Glutamatergic neuron (in vitro differentiated cells): ENCODE data around the gene OS9. TPM values are rescaled to one million over a fixed set of nuclear protein-coding genes. Genes with fewer than 3 reads are reported as not detected.
A peak's percentile ranks its signal among the peaks of the same experiment; 100 is the strongest.

Experiments
- DNase-seq: peaks from one replicate; pipeline ENCODE4 v3.0.0; 2022
- H3K27ac Mint-ChIP-seq: one replicate; pipeline ENCODE4 v1.8.0; 2020; ENCODE audit warnings: mild to moderate bottlenecking, mixed read lengths, inconsistent platforms; ENCODE audit not compliant: unreplicated experiment
- H3K27me3 Mint-ChIP-seq: one replicate; pipeline ENCODE4 v1.8.0; 2020; ENCODE audit warnings: mild to moderate bottlenecking, moderate library complexity, mixed read lengths, inconsistent platforms; ENCODE audit not compliant: unreplicated experiment
- H3K36me3 Mint-ChIP-seq: one replicate; pipeline ENCODE4 v1.8.0; 2020; ENCODE audit warnings: mild to moderate bottlenecking, mixed read lengths, inconsistent platforms; ENCODE audit not compliant: unreplicated experiment
- H3K4me1 Mint-ChIP-seq: one replicate; pipeline ENCODE4 v1.8.0; 2020; ENCODE audit warnings: mild to moderate bottlenecking, low read depth, mixed read lengths, inconsistent platforms; ENCODE audit not compliant: unreplicated experiment
- H3K4me3 Mint-ChIP-seq: one replicate; pipeline ENCODE4 v1.8.0; 2020; ENCODE audit warnings: mild to moderate bottlenecking, mixed read lengths, inconsistent platforms; ENCODE audit not compliant: unreplicated experiment
- H3K9me3 Mint-ChIP-seq: one replicate; pipeline ENCODE4 v1.8.0; 2020; ENCODE audit warnings: mild to moderate bottlenecking, moderate library complexity, mixed read lengths, inconsistent platforms; ENCODE audit not compliant: unreplicated experiment
- CTCF ChIP-seq: fragments of 200-600 bp; sonication (generic); IDR thresholded peaks from one replicate; pipeline ENCODE4 v1.5.0; 2021; ENCODE audit not compliant: partially characterized antibody, unreplicated experiment
- total RNA-seq: library from RNA; stranded (reverse); fragmentation: NEBNext Ultra II Directional; extraction: Animal tissue kit (Norgen Biotek cat#: 25700); gene quantifications from one replicate; pipeline ENCODE4 v1.2.1, GENCODE V29; 2021; ENCODE audit not compliant: unreplicated experiment

Gene OS9
- total RNA-seq, 1 donor from 2014 or later, result 225 TPM

DNA sequence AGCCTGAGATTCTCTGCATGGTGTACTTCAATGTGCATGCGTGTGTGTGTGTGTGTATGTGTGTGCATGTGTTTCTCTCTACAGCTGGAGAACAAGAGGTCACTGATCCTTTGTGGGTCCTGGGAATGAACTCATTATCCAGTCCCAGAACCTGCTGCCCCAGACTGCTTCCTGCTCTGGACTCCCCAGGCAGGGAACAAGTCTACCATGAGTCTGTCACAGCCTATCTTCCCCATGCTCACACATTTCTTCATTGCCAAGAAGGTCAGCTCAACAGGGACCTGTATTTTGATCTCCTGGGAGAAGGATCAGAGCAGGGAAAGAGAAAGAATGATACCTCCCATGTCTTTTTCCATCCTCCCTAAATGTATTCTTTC lies 47.5 kb downstream of the OS9 start:
- DNase-seq, result no peak
- Mint-ChIP-seq H3K4me1 (peaks cover 15% of the 10 kb centered on the region), H3K4me3 (no peak overlapping the region), H3K27me3 (peaks cover 28% of the 10 kb centered on the region), H3K27ac (no peak overlapping the region), H3K9me3 (peaks cover 18% of the 10 kb centered on the region), H3K36me3 (peaks cover 4% of the 10 kb centered on the region)
- no peak for TF ChIP-seq CTCF

DNA sequence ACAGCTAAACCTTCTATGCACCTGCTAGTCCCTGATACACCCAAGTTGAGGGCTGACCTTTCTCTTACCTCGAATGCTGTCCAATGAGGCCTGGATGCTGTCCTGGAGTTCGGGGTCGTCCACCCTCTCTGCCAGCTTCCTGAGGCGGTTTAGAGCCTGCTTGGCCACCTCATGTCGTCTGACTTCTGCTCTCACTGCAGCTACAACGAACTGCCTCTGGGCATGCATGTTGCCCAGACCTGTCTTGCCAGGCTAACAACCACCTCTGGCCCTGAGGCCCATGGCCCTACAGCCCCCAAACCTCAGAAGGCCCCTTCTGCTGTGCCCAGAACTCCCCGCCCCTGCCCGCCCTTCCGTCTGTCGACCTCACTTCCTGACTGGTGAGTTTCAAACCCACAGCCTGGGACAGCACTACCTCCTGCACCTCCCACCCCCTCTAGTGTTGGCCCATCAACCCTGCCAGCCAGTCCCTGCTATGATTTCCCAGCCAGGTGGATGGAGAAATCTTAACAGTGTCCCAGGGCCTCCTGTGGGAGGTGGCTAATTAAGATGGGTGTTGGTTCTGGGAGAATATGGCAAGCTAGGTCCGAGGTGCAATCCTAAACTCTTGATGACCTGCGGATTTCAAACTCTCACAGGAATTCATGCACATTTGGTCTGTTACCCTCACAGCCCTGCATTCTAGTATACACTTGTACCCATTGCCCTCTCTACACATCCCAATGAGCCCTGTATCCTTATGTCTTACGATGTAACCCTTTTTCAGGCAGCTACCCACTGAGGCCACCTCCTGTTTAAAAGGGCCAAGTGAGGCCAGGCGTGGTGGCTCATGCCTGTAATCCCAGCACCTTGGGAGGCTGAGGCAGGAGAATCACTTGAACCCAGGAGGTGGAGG lies 48.2 kb downstream of the OS9 start:
- Mint-ChIP-seq H3K4me3 (no peak overlapping the region), H3K9me3 (peaks cover 18% of the 10 kb centered on the region), H3K36me3 (peaks cover 4% of the 10 kb centered on the region), H3K4me1 (peaks cover 10% of the 10 kb centered on the region), H3K27ac (no peak overlapping the region), H3K27me3 (peaks cover 24% of the 10 kb centered on the region)
- no peak for TF ChIP-seq CTCF
- DNase-seq, result no peak

DNA sequence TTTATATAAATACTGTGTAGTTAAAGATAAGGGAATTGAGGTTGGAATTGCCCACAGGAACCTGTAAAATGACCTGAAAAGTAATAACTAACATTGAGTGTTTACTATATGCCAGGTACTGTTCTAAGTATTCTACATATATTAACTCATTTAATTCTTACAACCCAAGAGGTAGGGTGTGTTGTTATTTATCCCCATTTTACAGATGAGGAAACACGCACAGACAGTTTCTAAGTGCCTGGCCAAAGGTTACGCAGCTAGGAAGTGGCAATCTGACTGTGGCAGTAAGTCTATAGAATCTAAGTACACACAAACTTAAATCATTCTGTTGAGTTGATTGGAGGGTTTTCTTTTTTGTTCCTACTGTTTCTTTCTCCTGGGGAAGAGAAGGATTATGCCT lies 49.8 kb downstream of the OS9 start:
- no peak for DNase-seq
- Mint-ChIP-seq H3K27ac (peak overlapping the region; percentile 96), H3K4me3 (peak overlapping the region; percentile 92), H3K36me3 (peaks cover 7% of the 10 kb centered on the region), H3K4me1 (peaks cover 10% of the 10 kb centered on the region), H3K9me3 (peaks cover 18% of the 10 kb centered on the region), H3K27me3 (peaks cover 24% of the 10 kb centered on the region)
- TF ChIP-seq CTCF, result no peak

GRCh38 chr12:57744194-57744776 lies 50.4 kb downstream of the OS9 start:
- no peak for TF ChIP-seq CTCF
- H3K36me3 Mint-ChIP-seq, result peaks cover 5% of the 10 kb centered on the region
- peak overlapping the region; percentile 96 for H3K27ac Mint-ChIP-seq
- peaks cover 19% of the 10 kb centered on the region for H3K27me3 Mint-ChIP-seq
- peaks cover 6% of the 10 kb centered on the region for H3K4me1 Mint-ChIP-seq
- peak overlapping the region; percentile 92 for H3K4me3 Mint-ChIP-seq
- H3K9me3 Mint-ChIP-seq, result peaks cover 16% of the 10 kb centered on the region
- peak; percentile 83 for DNase-seq
